Spleen (tissue), 11 donors: ENCODE results near the gene SLC5A6. TPM values are rescaled to one million over a fixed set of nuclear protein-coding genes. Genes with fewer than 3 reads are reported as not detected.

Source experiments
- DNase-seq: peaks from one replicate; pipeline ENCODE4 v3.0.0-alpha.2; 2020
- H3K27ac ChIP-seq, 8 donors: fragments of 200-600 bp; sonication (generic) in 7 of 8; 1 replicate in 4 of 8; 2 replicates in 4 of 8; pipeline versions ENCODE4 v1.5.0 to v1.8.0; 2016 to 2021; ENCODE audit warnings: inconsistent platforms in 4 of 8, mild to moderate bottlenecking in 4 of 8, moderate library complexity in 1 of 8
- H3K27me3 ChIP-seq, 7 donors: fragments of 200-600 bp; sonication (generic) in 6 of 7; replicated peaks in 1 of 7; 1 replicate in 4 of 7; 2 replicates in 3 of 7; pipeline versions ENCODE4 v1.5.0 to v1.8.0; 2016 to 2021; ENCODE audit warnings: inconsistent platforms in 3 of 7, mild to moderate bottlenecking in 1 of 7
- H3K36me3 ChIP-seq, 6 donors: fragments of 200-600 bp; sonication (generic) in 5 of 6; 1 replicate in 4 of 6; 2 replicates in 2 of 6; pipeline versions ENCODE4 v1.5.0 to v1.8.0; 2016 to 2021; ENCODE audit warnings: inconsistent platforms in 2 of 6
- H3K4me1 ChIP-seq, 6 donors: fragments of 200-600 bp; sonication (generic) in 5 of 6; 1 replicate in 3 of 6; 2 replicates in 3 of 6; pipeline versions ENCODE4 v1.5.0 to v1.8.0; 2016 to 2021; ENCODE audit warnings: inconsistent platforms in 3 of 6
- H3K4me3 ChIP-seq, 8 donors: fragments of 200-600 bp; sonication (generic) in 7 of 8; 1 replicate in 4 of 8; 2 replicates in 4 of 8; pipeline versions ENCODE4 v1.5.0 to v1.8.0; 2016 to 2021; ENCODE audit warnings: inconsistent platforms in 4 of 8, mild to moderate bottlenecking in 4 of 8, moderate library complexity in 2 of 8
- H3K9me3 ChIP-seq, 8 donors: fragments of 200-600 bp; sonication (generic) in 7 of 8; 1 replicate in 4 of 8; 2 replicates in 4 of 8; pipeline versions ENCODE4 v1.5.0 to v1.8.0; 2016 to 2021; ENCODE audit warnings: inconsistent platforms in 4 of 8
- CTCF ChIP-seq, 11 experiments: fragments of 200-600 bp in 7 of 11; fragments of 450-650 bp in 4 of 11; sonication (generic) in 4 of 11; IDR thresholded peaks in 8 of 11; conservative IDR thresholded peaks in 3 of 11; 1 replicate in 7 of 11; 2 replicates in 4 of 11; pipeline versions ENCODE4 v1.4.0 to v1.8.0; 2016 to 2021; ENCODE audit warnings: antibody characterized with exemption in 11 of 11, inconsistent platforms in 4 of 11, mild to moderate bottlenecking in 1 of 11
- POLR2A ChIP-seq, 3 donors: fragments of 450-650 bp; IDR thresholded peaks; one replicate each; pipeline ENCODE4 v1.5.1; 2017; ENCODE audit warnings: antibody characterized with exemption in 3 of 3, mild to moderate bottlenecking in 1 of 3
- POLR2AphosphoS5 ChIP-seq, 3 donors: sonication (generic); formaldehyde crosslinking; IDR thresholded peaks; one replicate each; pipeline ENCODE4 v1.5.1; 2017; ENCODE audit warnings: antibody characterized with exemption in 3 of 3
- WGBS, 5 donors: extraction: QIAGEN DNeasy Blood & Tissue Kit in 3 of 5; methylation state at CpG; one replicate each; pipeline versions ENCODE4 v1.1.5 to v1.1.7; 2013 to 2018; 5-methylcytosine and 5-hydroxymethylcytosine counted together
- intact Hi-C: fragments of 100-400 bp; cut with DNase I; formaldehyde crosslinking; loops from one replicate; pipeline ENCODE4 v1.15.0; 2023; ENCODE audit warnings: low total_unique reads
- polyA plus RNA-seq, 3 donors: library from polyadenylated mRNA; stranded (reverse); fragments of 200-250 nt; gene quantifications; one replicate each; pipeline ENCODE4 v1.2.1, GENCODE V29; 2013
- total RNA-seq, 7 donors: library from RNA; depleted of rRNA in 3 of 7; stranded (reverse); fragments of >200 nt in 3 of 7; fragmentation: NEBNext Ultra II Directional in 4 of 7; extraction: Animal tissue kit (Norgen Biotek cat#: 25700) in 4 of 7; gene quantifications; one replicate each; pipeline versions ENCODE4 v1.1.0 to v1.2.1, GENCODE V29; 2016 to 2021
- donor health status: healthy with polysubstance abuse.
- donor health status: DM: no; HTN: no; CAD: no; lungs with moderate emphysema.
- donor health status: DM: no; HTN: no; CAD: no.
- donor health status: Bipolar disorder and iron deficiency.
- donor health status: healthy.
- donor health status: DM: no; HTN: no; CAD: no.
- donor health status: DM: yes; HTN: yes; CAD: no.

Gene SLC5A6
- total and polyA plus RNA-seq, 10 donors = 11.9 to 33.3 (median 22.7) TPM

- Histone ChIP-seq H3K27ac (no peak overlapping the region), H3K4me3 (no peak overlapping the region), H3K36me3 (no peaks in the 10 kb centered on the region), H3K9me3 (no peaks in the 10 kb centered on the region), H3K27me3 (peaks cover 2 to 76% (median 21%) of the 10 kb centered on the region in 7 donors), H3K4me1 (peaks cover 0 to 13% (median 6%) of the 10 kb centered on the region in 6 donors)
- intact Hi-C loops = no loop called here
- no peak for TF ChIP-seq CTCF (IDR thresholded peaks at IDR 0.05 in 8 of 11, conservative IDR thresholded peaks at IDR 0.05 in 3 of 11)
- TF ChIP-seq POLR2A (IDR thresholded peaks at IDR 0.05) = no peak
- 77 to 91% (median 84%) methylated on average over 5 to 7 of the region's 7 CpGs for WGBS, 5 donors
- no peak for DNase-seq
These were observed 44.9 kb upstream of the SLC5A6 start for GRCh38 chr2:27256855-27257454.

- Histone ChIP-seq H3K9me3 (no peaks in the 10 kb centered on the region), H3K27ac (no peak overlapping the region), H3K36me3 (no peaks in the 10 kb centered on the region), H3K4me1 (peaks cover 0 to 5% (median 0%) of the 10 kb centered on the region in 6 donors), H3K4me3 (no peak overlapping the region), H3K27me3 (peaks cover 0 to 75% (median 8%) of the 10 kb centered on the region in 7 donors)
- intact Hi-C loops = no loop called here
- TF ChIP-seq POLR2AphosphoS5 (IDR thresholded peaks at IDR 0.05) = no peak
- TF ChIP-seq POLR2A (IDR thresholded peaks at IDR 0.05) = no peak
- TF ChIP-seq CTCF (IDR thresholded peaks at IDR 0.05 in 8 of 11, conservative IDR thresholded peaks at IDR 0.05 in 3 of 11) = no peak
- DNase-seq = no peak
- 33 to 45% (median 41%) methylated on average over 1 of the region's 1 CpG for WGBS, 5 donors
These were observed 43.6 kb upstream of the SLC5A6 start for GRCh38 chr2:27255660-27256059.

- 37 to 67% (median 55%) methylated on average over 12 to 13 of the region's 13 CpGs for WGBS, 5 donors
- intact Hi-C loops = no loop called here
These were observed 43.1 kb upstream of the SLC5A6 start for GRCh38 chr2:27255187-27255586.

More at GRCh38 chr2:27255187-27255586, 43.1 kb upstream of the SLC5A6 start:
- Histone ChIP-seq H3K4me3 (no peak overlapping the region), H3K9me3 (no peaks in the 10 kb centered on the region), H3K4me1 (peaks cover 1 to 10% (median 4%) of the 10 kb centered on the region in 6 donors), H3K27ac (no peak overlapping the region), H3K27me3 (peaks cover 0 to 75% (median 7%) of the 10 kb centered on the region in 7 donors), H3K36me3 (no peaks in the 10 kb centered on the region)
- TF ChIP-seq CTCF (IDR thresholded peaks at IDR 0.05 in 8 of 11, conservative IDR thresholded peaks at IDR 0.05 in 3 of 11) (no peak), POLR2AphosphoS5 (IDR thresholded peaks at IDR 0.05) (peak; percentile 44 to 70 (median 58)), POLR2A (IDR thresholded peaks at IDR 0.05) (no peak)
- no peak for DNase-seq
